Spleen (tissue), 7 donors: ENCODE measurements around the gene RABGEF1.

Experiments
- POLR2A ChIP-seq, 3 donors: fragments of 450-650 bp; IDR thresholded peaks; one replicate each; pipeline ENCODE4 v1.5.1; 2017; ENCODE audit warnings: antibody characterized with exemption in 3 of 3, mild to moderate bottlenecking in 1 of 3
- POLR2AphosphoS5 ChIP-seq, 3 donors: sonication (generic); formaldehyde crosslinking; IDR thresholded peaks; one replicate each; pipeline ENCODE4 v1.5.1; 2017; ENCODE audit warnings: antibody characterized with exemption in 3 of 3
- TF ChIP-seq, protein P1 (sequence below), 11 experiments: fragments of 200-600 bp in 7 of 11; fragments of 450-650 bp in 4 of 11; sonication (generic) in 4 of 11; IDR thresholded peaks in 8 of 11; conservative IDR thresholded peaks in 3 of 11; 1 replicate in 7 of 11; 2 replicates in 4 of 11; pipeline versions ENCODE4 v1.4.0 to v1.8.0; 2016 to 2021; ENCODE audit warnings: antibody characterized with exemption in 11 of 11, inconsistent platforms in 4 of 11, mild to moderate bottlenecking in 1 of 11
- donor health status: DM: no; HTN: no; CAD: no; lungs with moderate emphysema.
- donor health status: DM: no; HTN: no; CAD: no.
- donor health status: DM: no; HTN: no; CAD: no.

DNA sequence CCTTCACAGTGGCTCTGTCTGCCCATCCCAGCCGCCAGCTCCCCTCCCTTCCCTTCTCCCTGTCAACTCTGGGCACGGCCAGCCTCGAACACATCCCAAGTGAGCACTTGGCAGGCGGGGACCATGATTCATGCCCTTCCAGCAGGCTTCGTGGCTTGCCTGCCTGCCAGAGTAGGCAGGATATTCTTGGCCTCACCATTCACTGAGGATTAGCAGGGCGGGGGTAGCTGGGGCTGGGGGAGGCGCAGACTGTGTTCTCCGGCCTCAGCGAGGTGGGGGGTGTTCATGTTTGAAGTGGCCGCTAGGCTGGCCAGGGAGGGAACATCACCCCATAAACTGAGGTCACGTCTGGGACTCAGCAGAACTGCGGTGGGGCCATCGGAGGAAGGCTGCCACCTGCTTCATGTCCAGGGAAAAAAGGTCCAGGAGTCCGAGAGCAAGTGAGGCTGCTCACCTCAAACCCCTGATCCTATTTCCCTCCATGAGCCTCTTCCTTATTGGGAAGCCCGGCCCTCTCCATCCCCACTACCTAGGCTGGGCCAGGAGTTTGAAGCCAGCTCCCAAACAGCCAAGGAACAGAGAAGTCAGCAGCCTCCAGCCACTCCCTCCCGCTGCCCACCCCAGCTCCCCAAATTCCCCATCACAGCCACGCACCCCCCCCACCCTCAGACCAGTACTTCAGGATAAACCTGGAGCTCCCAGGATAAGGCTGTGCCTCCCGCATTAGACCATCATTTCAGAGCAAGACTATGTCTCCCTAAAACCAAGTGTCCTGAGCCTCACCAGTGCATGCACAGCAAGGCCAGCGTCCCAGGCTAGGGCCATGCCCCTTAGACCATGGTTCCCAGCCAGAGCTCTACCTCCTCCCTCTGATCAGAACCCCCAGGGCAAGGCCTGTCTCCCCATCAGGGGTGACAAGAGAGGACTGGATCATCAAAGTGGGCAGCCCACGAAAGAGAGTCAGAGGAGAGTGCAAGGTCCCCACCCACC lies 42.8 kb upstream of the RABGEF1 start:
- TF ChIP-seq POLR2A (IDR thresholded peaks at IDR 0.05) (no peak), POLR2AphosphoS5 (IDR thresholded peaks at IDR 0.05) (no peak)
- TF ChIP-seq, protein P1, sequence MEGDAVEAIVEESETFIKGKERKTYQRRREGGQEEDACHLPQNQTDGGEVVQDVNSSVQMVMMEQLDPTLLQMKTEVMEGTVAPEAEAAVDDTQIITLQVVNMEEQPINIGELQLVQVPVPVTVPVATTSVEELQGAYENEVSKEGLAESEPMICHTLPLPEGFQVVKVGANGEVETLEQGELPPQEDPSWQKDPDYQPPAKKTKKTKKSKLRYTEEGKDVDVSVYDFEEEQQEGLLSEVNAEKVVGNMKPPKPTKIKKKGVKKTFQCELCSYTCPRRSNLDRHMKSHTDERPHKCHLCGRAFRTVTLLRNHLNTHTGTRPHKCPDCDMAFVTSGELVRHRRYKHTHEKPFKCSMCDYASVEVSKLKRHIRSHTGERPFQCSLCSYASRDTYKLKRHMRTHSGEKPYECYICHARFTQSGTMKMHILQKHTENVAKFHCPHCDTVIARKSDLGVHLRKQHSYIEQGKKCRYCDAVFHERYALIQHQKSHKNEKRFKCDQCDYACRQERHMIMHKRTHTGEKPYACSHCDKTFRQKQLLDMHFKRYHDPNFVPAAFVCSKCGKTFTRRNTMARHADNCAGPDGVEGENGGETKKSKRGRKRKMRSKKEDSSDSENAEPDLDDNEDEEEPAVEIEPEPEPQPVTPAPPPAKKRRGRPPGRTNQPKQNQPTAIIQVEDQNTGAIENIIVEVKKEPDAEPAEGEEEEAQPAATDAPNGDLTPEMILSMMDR (IDR thresholded peaks at IDR 0.05 in 8 of 11, conservative IDR thresholded peaks at IDR 0.05 in 3 of 11): no peak
